HG02763 (cell line): ENCODE measurements around the gene RPS2.

Source experiments
- ATAC-seq: cut with Tn5 transposase; IDR thresholded peaks from one replicate; pipeline ENCODE4 v1.9.1; 2021; ENCODE audit warnings: mild to moderate bottlenecking, moderate library complexity; ENCODE audit not compliant: unreplicated experiment

RPS2 gene

GRCh38 chr16:1999866-2000514 lies 35.4 kb upstream of the RPS2 start:
- no peak for ATAC-seq

- no peak for ATAC-seq
Measured at GRCh38 chr16:1998852-1999801, 34.5 kb upstream of the RPS2 start.

- no peak for ATAC-seq
Measured at GRCh38 chr16:1998360-1998835, 33.8 kb upstream of the RPS2 start.

GRCh38 chr16:1997494-1998359 lies 33.1 kb upstream of the RPS2 start:
- no peak for ATAC-seq

DNA sequence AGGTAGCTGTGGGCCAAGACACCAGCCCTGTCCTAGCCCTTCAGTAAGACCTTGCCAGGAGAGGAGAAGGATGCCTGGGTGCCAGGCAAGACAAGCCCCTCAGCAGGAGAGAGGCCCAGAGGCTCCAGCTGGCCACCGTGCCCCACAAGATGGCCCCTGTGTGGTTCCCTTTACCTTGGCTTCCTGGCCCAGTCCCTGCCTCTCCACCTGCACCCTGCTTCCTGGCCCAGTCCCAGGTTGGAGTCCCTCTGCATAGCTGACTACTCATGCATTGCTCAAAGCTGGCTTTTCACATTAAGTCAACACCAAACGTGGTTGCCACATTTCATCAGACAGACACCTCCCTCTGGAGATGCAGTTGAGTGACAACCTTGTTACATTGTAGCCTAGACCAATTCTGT lies 29.1 kb upstream of the RPS2 start:
- no peak for ATAC-seq

DNA sequence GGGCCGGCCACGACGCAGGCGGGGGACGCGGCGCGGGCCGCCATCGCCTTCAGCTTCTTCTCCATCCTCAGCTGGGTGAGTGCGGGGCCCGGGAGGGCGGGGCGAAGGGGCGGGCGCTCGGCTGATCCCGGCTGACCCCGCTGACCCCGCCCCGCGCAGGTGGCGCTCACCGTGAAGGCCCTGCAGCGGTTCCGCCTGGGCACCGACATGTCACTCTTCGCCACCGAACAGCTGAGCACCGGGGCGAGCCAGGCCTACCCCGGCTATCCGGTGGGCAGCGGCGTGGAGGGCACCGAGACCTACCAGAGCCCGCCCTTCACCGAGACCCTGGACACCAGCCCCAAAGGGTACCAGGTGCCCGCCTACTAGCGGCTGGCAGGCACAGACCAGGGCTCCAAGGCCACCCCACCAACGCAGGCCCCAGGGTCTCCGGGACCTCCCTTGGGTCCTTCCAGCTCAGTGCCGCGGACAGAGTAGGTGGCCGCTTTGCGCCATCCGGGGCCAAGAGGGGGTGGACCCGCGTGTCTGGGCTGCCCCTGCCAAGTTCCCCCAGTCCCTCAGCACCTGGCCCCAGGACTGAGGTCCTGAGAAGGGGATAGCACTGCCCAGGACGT lies 28.2 kb upstream of the RPS2 start:
- no peak for ATAC-seq

- ATAC-seq, result peak; percentile 49
Measured at GRCh38 chr16:1991948-1992703, 27.5 kb upstream of the RPS2 start.

GRCh38 chr16:1991588-1991947 lies 26.9 kb upstream of the RPS2 start:
- no peak for ATAC-seq

- ATAC-seq, result peak; percentile 31
Measured at GRCh38 chr16:1991135-1991551, 26.5 kb upstream of the RPS2 start.

- no peak for ATAC-seq
Measured at GRCh38 chr16:1990351-1991134, 25.9 kb upstream of the RPS2 start.

DNA sequence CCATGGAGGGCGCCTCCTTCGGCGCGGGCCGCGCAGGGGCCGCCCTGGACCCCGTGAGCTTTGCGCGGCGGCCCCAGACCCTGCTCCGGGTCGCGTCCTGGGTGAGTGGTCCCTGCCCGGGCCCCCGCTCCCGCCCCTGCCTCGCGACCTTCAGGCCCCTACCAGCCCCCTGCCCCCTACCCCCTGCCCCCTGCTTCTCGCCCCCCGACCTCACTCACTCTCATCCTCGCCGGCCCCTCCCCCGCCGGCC lies 25.4 kb upstream of the RPS2 start:
- ATAC-seq, result no peak

- ATAC-seq, result no peak
Measured at GRCh38 chr16:1989209-1990100, 24.8 kb upstream of the RPS2 start, which contains the start of gene SYNGR3. Gene SYNGR3 (plus strand): TSS chr16:1989970. CDS start chr16:1990103, 133 bp downstream.

DNA sequence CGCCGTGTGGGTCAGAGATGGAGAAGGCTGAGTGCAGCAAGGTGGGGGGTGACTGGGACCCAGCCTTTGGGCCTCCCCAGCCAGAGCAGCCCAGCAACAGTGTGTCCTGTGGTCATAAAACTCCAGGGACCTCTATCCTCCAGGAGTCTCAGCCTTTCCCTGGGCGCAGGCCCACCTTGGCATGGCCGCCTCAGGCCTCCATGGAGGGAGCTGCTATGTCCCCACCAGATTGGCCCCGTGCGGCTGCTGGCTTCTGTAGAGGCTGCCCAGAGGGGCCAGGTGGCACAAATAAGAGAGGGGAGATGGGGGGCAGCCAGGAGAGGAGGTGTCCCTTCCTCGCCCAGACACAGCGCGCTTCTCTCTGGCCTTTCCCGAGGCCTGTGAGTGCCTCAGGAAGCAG lies 22.6 kb upstream of the RPS2 start:
- no peak for ATAC-seq

DNA sequence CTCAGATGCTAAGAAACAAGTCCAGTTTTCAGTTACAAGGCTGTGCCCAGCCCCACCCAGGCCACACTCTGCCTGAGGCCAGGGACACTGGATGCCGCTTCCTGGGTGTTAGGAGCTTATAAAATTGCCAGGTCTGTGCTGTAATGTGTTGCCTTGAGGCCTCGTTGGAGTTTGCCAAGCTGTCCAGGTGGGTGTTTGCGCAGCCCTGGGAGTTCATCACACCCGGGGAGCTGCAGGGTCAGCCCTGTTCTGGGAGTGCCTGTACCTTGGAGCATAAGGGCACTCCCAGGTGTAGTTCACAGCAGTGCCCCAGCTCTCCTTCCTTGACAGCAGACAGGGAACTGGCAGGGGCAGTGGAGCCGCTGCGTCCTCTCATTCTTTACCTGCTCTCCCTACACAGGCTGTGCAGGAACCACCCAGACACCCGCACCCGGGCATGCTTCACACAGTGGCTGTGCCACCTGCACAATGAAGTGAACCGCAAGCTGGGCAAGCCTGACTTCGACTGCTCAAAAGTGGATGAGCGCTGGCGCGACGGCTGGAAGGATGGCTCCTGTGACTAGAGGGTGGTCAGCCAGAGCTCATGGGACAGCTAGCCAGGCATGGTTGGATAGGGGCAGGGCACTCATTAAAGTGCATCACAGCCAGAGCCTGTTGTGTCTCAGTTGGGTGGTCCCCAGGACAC lies 21.0 kb upstream of the RPS2 start:
- no peak for ATAC-seq

GRCh38 chr16:1984347-1985225 lies 20.0 kb upstream of the RPS2 start:
- ATAC-seq, result peak; percentile 3

DNA sequence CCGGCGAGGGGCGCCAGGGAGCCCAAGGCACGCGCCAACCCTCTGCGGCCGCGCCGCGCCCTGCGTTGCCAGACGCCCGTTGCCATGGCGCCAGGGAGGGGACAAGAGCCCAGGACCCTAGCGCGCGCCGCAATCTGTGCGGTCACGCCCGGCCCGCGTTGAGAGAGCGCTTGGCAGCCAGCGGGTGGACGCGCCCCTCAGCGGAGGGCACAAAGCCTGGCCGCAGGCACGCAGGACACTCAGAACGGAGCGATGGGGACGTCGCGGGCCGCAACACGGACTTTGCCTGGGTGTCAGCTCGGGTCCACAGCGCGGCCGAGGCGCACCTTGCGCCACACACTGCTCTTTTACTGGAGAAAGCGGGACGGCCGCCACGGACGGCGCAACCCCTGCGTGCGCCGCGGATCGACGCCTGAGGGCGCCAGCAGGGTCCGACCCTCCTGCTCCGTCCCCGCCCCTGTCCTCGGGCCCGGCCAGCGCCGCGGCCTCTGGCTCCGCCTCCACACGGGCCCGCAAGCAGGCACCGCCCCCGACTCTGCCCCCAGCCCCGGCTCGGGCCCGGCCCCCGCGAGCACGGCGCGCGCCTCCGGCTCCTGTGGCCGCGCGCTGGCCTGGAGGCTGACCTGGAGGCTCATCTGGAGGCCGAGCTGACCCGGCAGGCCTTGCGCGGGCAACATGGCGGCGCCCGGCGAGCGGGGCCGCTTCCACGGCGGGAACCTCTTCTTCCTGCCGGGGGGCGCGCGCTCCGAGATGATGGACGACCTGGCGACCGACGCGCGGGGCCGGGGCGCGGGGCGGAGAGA lies 19.1 kb upstream of the RPS2 start, which contains the start of gene GFER:
Gene GFER, plus strand, starts transcription at position 650 of the 803 bp plus-strand sequence. Its CDS starts 26 bp downstream, at position 676.
- peak; percentile 81 for ATAC-seq
